SKM-1 treated with dmso at 0.1 percent for 144 hours (cell line): ENCODE data around the gene EBNA1BP2.
"Not testable (repeated sequence)": the region's sequence is repeated elsewhere in the genome, so short reads cannot be mapped to it uniquely, and the experiment has no call there.

Experiments
- DNase-seq: peaks from one replicate; lab custom pipeline; 2025; ENCODE audit not compliant: unreplicated experiment; lab: John Stamatoyannopoulos, UW

Gene EBNA1BP2

GRCh38 chr1:43172527-43172972 lies 460 bp upstream of the EBNA1BP2 start:
- peak; percentile 80 for DNase-seq

GRCh38 chr1:43171312-43171875 lies 696 bp downstream of the EBNA1BP2 start:
- DNase-seq: no peak

- no peak for DNase-seq
Measured at GRCh38 chr1:43165765-43166164, 6.3 kb downstream of the EBNA1BP2 start.

GRCh38 chr1:43165162-43165561 lies 6.9 kb downstream of the EBNA1BP2 start:
- DNase-seq: no peak

- DNase-seq: no peak
Measured at GRCh38 chr1:43156026-43156425, 16.1 kb downstream of the EBNA1BP2 start.

- DNase-seq: no peak
Measured at GRCh38 chr1:43153443-43153842, 18.6 kb downstream of the EBNA1BP2 start.

- peak; percentile 62 for DNase-seq
Measured at GRCh38 chr1:43152866-43153265, 19.2 kb downstream of the EBNA1BP2 start.

GRCh38 chr1:43149889-43150288 lies 22.2 kb downstream of the EBNA1BP2 start:
- DNase-seq: no peak

- no peak for DNase-seq
Measured at GRCh38 chr1:43147625-43148327, 24.3 kb downstream of the EBNA1BP2 start.

GRCh38 chr1:43144237-43144636 lies 27.9 kb downstream of the EBNA1BP2 start:
- DNase-seq: no peak

GRCh38 chr1:43143441-43143888 lies 28.6 kb downstream of the EBNA1BP2 start:
- no peak for DNase-seq

- no peak for DNase-seq
Measured at GRCh38 chr1:43140583-43140982, 31.5 kb downstream of the EBNA1BP2 start.

GRCh38 chr1:43140010-43140409 lies 32.1 kb downstream of the EBNA1BP2 start:
- no peak for DNase-seq

- DNase-seq: not testable (repeated sequence)
Measured at GRCh38 chr1:43139295-43139694, 32.8 kb downstream of the EBNA1BP2 start.

- no peak for DNase-seq
Measured at GRCh38 chr1:43137445-43138052, 34.5 kb downstream of the EBNA1BP2 start.

- no peak for DNase-seq
Measured at GRCh38 chr1:43135857-43136781, 36.0 kb downstream of the EBNA1BP2 start.

GRCh38 chr1:43134640-43135039 lies 37.5 kb downstream of the EBNA1BP2 start:
- no peak for DNase-seq

GRCh38 chr1:43134068-43134467 lies 38.0 kb downstream of the EBNA1BP2 start:
- DNase-seq: no peak

GRCh38 chr1:43129426-43129825 lies 42.7 kb downstream of the EBNA1BP2 start:
- no peak for DNase-seq

- no peak for DNase-seq
Measured at GRCh38 chr1:43128816-43129215, 43.3 kb downstream of the EBNA1BP2 start.

GRCh38 chr1:43123031-43123430 lies 49.1 kb downstream of the EBNA1BP2 start:
- DNase-seq: no peak
